Activated naive CD4-positive, alpha-beta T cell treated with anti-CD3 and anti-CD28 coated beads for 36 hours (primary cell): ENCODE results near the gene POLL. TPM values are rescaled to one million over a fixed set of nuclear protein-coding genes. Genes with fewer than 3 reads are reported as not detected.
"Not testable (repeated sequence)": the region's sequence is repeated elsewhere in the genome, so short reads cannot be mapped to it uniquely, and the experiment has no call there.

Experiments
- CTCF ChIA-PET: fragments of 350-600 bp; sonication (Branson Sonifier 250); formaldehyde crosslinking; loops from one replicate; lab custom pipeline; 2021; ENCODE audit warnings: antibody characterized with exemption; lab: Charles Lee
- DNase-seq: peaks from one replicate; pipeline ENCODE4 v3.0.0-alpha.2; 2020
- H3K27ac Mint-ChIP-seq: one replicate; pipeline ENCODE4 v1.8.0; 2021; ENCODE audit warnings: mild to moderate bottlenecking, mixed read lengths
- H3K27me3 Mint-ChIP-seq: one replicate; pipeline ENCODE4 v1.8.0; 2021; ENCODE audit warnings: low read depth, mixed read lengths
- H3K36me3 Mint-ChIP-seq: one replicate; pipeline ENCODE4 v1.8.0; 2021; ENCODE audit warnings: low read depth, mixed read lengths
- H3K4me1 Mint-ChIP-seq: one replicate; pipeline ENCODE4 v1.8.0; 2021; ENCODE audit warnings: low read depth, mixed read lengths
- H3K4me3 Mint-ChIP-seq: one replicate; pipeline ENCODE4 v1.8.0; 2021; ENCODE audit warnings: mild to moderate bottlenecking, moderate library complexity, mixed read lengths
- H3K9me3 Mint-ChIP-seq: one replicate; pipeline ENCODE4 v1.8.0; 2021; ENCODE audit warnings: mixed read lengths
- intact Hi-C: fragments of 100-400 bp; cut with micrococcal nuclease; formaldehyde crosslinking; loops from one replicate; pipeline ENCODE4 v1.15.1; 2023
- total RNA-seq, 2 experiments: library from RNA; stranded (reverse); gene quantifications; one replicate each; pipeline ENCODE4 v1.2.3, GENCODE V29; 2021

The POLL gene
- 10 to 100 TPM; 28.1 to 29.0 TPM for total RNA-seq

DNA sequence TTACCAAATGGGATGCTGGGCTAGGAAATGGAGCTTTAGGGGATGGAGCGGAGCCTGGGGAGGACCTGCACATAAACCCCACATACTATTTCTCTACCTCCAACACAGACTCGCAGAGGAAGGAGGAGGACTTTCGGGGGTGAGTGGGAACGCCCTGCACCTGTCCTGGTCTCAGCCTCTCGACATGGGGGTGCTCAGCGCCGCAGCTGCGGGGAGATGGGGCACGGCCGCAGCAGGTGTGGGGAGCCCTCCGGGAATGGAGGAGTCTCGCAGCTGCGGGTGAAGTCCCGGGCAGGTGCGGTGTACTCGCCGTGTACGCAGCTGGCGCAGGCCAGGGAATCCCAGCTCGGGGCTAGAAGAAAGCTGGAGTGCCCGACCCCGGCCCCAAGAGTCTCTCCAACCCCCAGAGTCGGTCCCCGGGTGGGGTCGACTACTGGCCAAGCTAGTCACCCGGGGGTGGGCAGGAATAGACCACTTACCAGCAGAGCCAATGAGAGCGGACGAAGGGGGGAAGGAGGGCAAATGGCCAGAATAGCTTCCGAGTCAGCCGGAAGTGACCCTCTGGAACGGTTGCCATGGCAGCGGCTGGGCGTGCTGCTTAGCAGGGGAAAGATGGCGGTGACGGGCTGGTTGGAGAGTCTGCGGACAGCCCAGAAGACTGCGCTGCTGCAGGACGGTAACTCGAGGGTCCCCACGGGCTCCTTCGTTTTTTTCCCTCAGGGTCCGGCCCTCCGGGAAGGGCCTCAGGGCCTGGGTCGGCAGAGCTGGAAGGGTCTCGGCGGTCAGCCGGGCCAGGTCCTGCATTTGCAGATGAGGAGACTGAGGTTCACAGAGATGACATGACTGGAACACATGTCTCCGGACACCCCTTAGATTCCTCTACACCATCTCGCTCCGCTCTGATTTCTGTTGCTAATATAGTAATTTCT is at the start of gene POLL, which contains the start of gene DPCD:
TSS of gene POLL (minus strand) at position 533 of the 929 bp plus-strand sequence. CDS start 897 bp downstream, outside the sequence.
TSS of gene DPCD (plus strand) at position 597 of the 929 bp plus-strand sequence. CDS start at position 613, 16 bp downstream.
- H3K27ac Mint-ChIP-seq = peak within 1 kb of the TSS; percentile 78
- intact Hi-C loops = loop anchor here (1.0 kb wide), 2 partner anchors 193 to 234 kb away; partner anchors contain the start of gene BTRC
- CTCF ChIA-PET = interaction anchor here (0.7 to 2.2 kb wide), 6 partner anchors 8 to 379 kb away, joined by 3 to 12 read pairs (median 6); no protein-coding TSS in a partner anchor
- H3K36me3 Mint-ChIP-seq = no peaks in the 10 kb centered on the region
- H3K4me3 Mint-ChIP-seq = peak within 1 kb of the TSS; percentile 91
- H3K27me3 Mint-ChIP-seq = no peaks in the 10 kb centered on the region
- DNase-seq = peak; percentile 97
- no peaks in the 10 kb centered on the region for H3K9me3 Mint-ChIP-seq
- peaks cover 21% of the 10 kb centered on the region for H3K4me1 Mint-ChIP-seq

- H3K9me3 Mint-ChIP-seq, H3K27me3 Mint-ChIP-seq, CTCF ChIA-PET: not testable (repeated sequence)
These were observed 45.5 kb upstream of the POLL start for GRCh38 chr10:101633510-101633909.

DNA sequence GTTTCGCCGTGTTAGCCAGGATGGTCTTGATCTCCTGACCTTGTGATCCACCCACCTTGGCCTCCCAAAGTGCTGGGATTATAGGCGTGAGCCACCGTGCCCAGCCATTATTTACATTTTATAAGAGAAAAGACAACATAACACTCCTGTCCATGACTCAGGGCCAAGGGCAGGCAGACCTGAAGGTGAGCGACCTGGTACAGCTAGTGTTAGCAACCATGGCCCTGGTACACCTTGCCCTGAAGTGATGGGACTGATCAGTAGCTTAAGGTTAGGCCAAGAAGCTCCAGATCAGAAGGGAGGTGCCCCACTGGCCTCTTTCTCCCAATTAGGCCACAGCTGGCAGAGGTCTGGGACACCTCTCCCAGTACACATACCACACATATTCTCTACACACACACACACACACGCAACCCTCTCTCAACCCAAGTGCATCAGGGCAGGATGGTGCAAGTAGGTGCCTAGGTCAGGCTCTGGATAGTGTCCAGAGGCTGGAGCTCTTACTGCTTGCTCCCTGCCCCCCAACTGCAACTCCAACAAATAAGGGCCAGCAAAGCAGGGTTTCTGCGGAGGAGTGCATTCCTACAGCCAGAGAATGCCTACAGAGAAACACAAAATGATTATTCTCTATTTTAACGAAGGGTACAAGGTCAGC is 43.9 kb upstream of the POLL start:
- no peak for DNase-seq
- Mint-ChIP-seq H3K36me3 (no peaks in the 10 kb centered on the region), H3K4me3 (no peak overlapping the region), H3K9me3 (no peaks in the 10 kb centered on the region), H3K27me3 (no peaks in the 10 kb centered on the region), H3K4me1 (peaks cover 7% of the 10 kb centered on the region), H3K27ac (no peak overlapping the region)
- CTCF ChIA-PET = no interaction called here
- intact Hi-C loops = no loop called here

More at GRCh38 chr10:101633510-101633909, 45.5 kb upstream of the POLL start:
- DNase-seq, H3K4me3 Mint-ChIP-seq, intact Hi-C loops, H3K4me1 Mint-ChIP-seq, H3K27ac Mint-ChIP-seq, H3K36me3 Mint-ChIP-seq: not testable (repeated sequence)

DNA sequence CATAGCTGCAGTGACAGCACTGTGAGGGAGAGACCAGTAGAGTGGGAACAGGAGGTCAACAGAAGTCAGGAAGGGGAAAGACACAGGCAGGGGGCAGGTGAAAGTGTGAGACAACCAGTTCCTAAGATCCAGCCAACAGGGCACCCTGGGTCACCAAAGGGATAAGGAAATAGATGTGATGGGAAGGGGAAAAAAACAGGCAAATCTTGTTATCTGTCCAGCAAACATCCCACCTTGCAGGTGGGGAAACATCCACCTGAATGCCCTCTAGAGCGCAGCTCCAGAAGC is 42.5 kb upstream of the POLL start:
- H3K27ac Mint-ChIP-seq = no peak overlapping the region
- H3K27me3 Mint-ChIP-seq = no peaks in the 10 kb centered on the region
- no peaks in the 10 kb centered on the region for H3K9me3 Mint-ChIP-seq
- H3K4me3 Mint-ChIP-seq = no peak overlapping the region
- intact Hi-C loops = no loop called here
- CTCF ChIA-PET = interaction anchor here (0.6 kb wide), 1 partner anchor 188 kb away, joined by 3 read pairs; the partner anchor contains the start of gene OGA
- H3K4me1 Mint-ChIP-seq = peaks cover 2% of the 10 kb centered on the region
- no peaks in the 10 kb centered on the region for H3K36me3 Mint-ChIP-seq
- no peak for DNase-seq

DNA sequence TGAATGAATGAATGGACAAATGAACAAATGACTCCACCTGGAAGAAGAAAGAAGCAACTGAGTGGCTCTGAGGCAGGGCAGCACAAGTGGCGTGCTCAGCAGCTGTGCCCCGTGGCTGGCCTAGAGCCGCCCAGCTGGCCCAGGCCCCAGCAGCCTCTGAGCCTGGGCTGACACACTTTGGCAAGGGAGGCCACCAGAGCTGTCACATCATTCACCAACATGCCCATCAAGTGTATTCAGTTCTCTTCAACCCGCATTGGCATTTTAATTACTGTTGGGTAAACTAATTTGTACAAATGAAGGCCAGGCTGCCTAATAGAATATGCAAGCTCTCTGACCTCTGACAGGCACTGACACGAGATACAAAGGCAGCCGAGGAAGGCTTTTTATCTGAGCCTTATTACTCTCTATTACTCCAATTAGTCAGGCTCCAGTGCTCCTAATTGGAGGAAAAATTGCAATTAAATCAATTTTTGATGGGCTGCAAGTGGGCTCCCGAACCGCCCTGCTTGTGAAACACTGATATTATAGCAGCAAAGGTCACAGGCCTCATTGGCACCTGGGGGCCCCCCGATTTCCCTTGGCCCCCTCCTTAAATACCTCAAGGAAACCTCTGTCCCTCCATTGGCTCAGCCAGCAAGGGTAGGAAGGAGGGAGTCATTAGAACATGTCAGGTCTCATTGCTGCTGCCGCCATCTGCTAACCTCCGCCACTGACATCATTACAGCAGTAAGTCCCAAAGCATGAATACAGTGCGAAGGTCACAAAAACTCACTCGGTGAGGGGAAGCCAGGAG is 42.0 kb upstream of the POLL start:
- Mint-ChIP-seq H3K36me3 (peaks cover 2% of the 10 kb centered on the region), H3K9me3 (no peaks in the 10 kb centered on the region), H3K27ac (no peak overlapping the region), H3K4me1 (peaks cover 2% of the 10 kb centered on the region), H3K4me3 (no peak overlapping the region), H3K27me3 (no peaks in the 10 kb centered on the region)
- CTCF ChIA-PET = interaction anchor here (0.6 kb wide), 1 partner anchor 188 kb away, joined by 3 read pairs; the partner anchor contains the start of gene OGA
- intact Hi-C loops = no loop called here
- DNase-seq = no peak

DNA sequence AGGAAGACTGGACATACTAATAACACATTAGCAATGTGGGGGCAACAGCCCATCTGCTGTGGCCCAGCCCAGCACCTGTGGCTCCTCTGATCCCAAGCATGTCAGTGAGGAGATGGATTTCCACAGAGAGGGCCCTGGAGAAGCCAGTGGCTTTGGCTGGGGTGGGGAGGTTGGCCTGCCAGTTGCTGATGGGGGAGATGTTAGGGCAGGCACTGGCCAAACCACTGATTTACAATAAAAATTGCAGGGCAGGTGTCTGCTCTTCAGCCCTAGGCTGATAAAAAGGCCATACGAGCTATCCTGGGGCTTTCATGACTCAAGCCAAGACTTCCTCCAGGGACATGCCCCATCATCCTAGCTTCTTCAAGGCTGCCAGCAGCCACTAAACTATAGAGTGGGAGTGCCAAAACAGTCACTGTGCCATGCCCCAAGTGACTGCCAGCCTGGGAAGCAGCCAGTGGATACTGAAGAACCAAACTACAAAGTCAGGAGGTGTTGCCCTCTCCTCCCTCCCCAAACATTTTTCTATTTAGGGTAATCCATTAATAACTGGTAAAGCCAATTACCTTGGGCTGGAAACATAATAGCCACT is 37.9 kb upstream of the POLL start:
- Mint-ChIP-seq H3K27ac (no peak overlapping the region), H3K27me3 (no peaks in the 10 kb centered on the region), H3K4me3 (no peak overlapping the region), H3K4me1 (no peaks in the 10 kb centered on the region), H3K9me3 (no peaks in the 10 kb centered on the region), H3K36me3 (peaks cover 14% of the 10 kb centered on the region)
- intact Hi-C loops = no loop called here
- CTCF ChIA-PET = no interaction called here
- DNase-seq = no peak

DNA sequence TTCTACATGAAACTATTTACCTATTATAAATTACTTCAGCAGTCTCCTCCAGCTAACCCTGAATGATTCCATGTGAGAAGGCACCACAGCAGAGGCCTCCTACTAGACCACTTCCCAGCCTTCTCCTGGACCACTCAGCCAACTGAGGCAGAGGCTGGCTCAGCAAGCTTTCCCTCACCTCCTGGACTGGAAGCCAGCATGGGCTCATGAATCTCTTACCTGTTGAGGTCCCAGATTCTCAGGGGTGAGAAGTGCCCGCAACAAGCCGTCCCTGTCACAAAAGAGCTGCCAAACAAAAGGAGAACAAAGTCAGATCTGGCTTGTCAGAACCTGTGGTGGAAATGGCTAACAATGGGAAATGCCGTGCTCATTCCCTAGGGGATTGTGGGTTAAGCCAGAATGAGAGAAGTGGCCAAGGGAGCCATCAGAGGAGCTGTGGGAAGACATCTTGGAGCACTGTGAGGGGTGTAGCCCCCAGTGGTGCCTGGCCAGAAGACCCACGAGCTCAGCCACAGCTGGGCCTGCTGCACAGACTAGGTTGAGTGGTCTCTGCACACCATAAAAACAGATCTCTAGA is 36.6 kb upstream of the POLL start:
- Mint-ChIP-seq H3K4me3 (no peak overlapping the region), H3K36me3 (peaks cover 14% of the 10 kb centered on the region), H3K27ac (no peak overlapping the region), H3K9me3 (no peaks in the 10 kb centered on the region), H3K4me1 (no peaks in the 10 kb centered on the region), H3K27me3 (no peaks in the 10 kb centered on the region)
- intact Hi-C loops = no loop called here
- CTCF ChIA-PET = no interaction called here
- no peak for DNase-seq

- CTCF ChIA-PET = interaction anchor here (0.7 kb wide), 1 partner anchor 61 kb away, joined by 3 read pairs; no protein-coding TSS in a partner anchor
- no peak overlapping the region for H3K4me3 Mint-ChIP-seq
These were observed 35.5 kb upstream of the POLL start for GRCh38 chr10:101623528-101623927.

DNA sequence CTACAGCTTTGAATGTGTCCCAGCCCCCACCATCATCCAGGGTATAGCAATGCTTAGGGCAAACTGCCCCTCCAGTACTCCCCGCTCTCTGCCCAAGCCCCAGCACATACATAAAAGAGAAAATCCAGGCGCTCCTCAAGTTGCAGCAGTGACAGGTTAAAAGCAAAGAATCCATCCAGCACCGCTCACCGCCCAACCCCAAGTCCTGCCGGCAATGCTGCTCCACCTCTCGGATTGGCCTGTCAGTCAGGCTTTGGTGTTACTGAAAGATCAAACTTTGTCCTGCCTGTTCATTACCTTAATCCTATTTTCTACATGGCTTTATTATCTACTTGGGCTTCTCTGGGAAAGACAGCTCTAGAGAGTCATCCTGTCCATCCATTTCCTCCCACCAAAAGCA is 31.9 kb upstream of the POLL start:
- intact Hi-C loops = no loop called here
- Mint-ChIP-seq H3K27me3 (no peaks in the 10 kb centered on the region), H3K4me3 (no peak overlapping the region), H3K36me3 (peaks cover 12% of the 10 kb centered on the region), H3K4me1 (no peaks in the 10 kb centered on the region), H3K9me3 (no peaks in the 10 kb centered on the region), H3K27ac (no peak overlapping the region)
- CTCF ChIA-PET = no interaction called here
- DNase-seq = no peak

More at GRCh38 chr10:101623528-101623927, 35.5 kb upstream of the POLL start:
- intact Hi-C loops = no loop called here
- Mint-ChIP-seq H3K27me3 (no peaks in the 10 kb centered on the region), H3K9me3 (no peaks in the 10 kb centered on the region), H3K27ac (no peak overlapping the region), H3K36me3 (peaks cover 14% of the 10 kb centered on the region), H3K4me1 (no peaks in the 10 kb centered on the region)
- no peak for DNase-seq

GRCh38 chr10:101618871-101619270 is 30.8 kb upstream of the POLL start:
- intact Hi-C loops = no loop called here
- H3K4me1 Mint-ChIP-seq = no peaks in the 10 kb centered on the region
- DNase-seq = no peak
- CTCF ChIA-PET = no interaction called here
- no peaks in the 10 kb centered on the region for H3K27me3 Mint-ChIP-seq
- no peaks in the 10 kb centered on the region for H3K9me3 Mint-ChIP-seq
- no peak overlapping the region for H3K27ac Mint-ChIP-seq
- no peak overlapping the region for H3K4me3 Mint-ChIP-seq
- peaks cover 9% of the 10 kb centered on the region for H3K36me3 Mint-ChIP-seq

- Mint-ChIP-seq H3K4me1 (no peaks in the 10 kb centered on the region), H3K27me3 (no peaks in the 10 kb centered on the region), H3K27ac (no peak overlapping the region), H3K36me3 (peaks cover 5% of the 10 kb centered on the region), H3K9me3 (no peaks in the 10 kb centered on the region), H3K4me3 (no peak overlapping the region)
- CTCF ChIA-PET = no interaction called here
- intact Hi-C loops = no loop called here
- DNase-seq = no peak
These were observed 29.9 kb upstream of the POLL start for GRCh38 chr10:101617824-101618568.
